Hematopoietic multipotent progenitor cell treated with erythropoietin and hydrocortisone succinate and interleukin-3 and kit ligand, for 8 days (in vitro differentiated cells): Measurements from ENCODE around the gene SPCS1.

Source experiments
- DNase-seq: peaks from one replicate; pipeline ENCODE4 v3.0.0-alpha.2; 2015

SPCS1 gene

GRCh38 chr3:52733256-52733891, 27.5 kb downstream of the SPCS1 start:
- no peak for DNase-seq

DNA sequence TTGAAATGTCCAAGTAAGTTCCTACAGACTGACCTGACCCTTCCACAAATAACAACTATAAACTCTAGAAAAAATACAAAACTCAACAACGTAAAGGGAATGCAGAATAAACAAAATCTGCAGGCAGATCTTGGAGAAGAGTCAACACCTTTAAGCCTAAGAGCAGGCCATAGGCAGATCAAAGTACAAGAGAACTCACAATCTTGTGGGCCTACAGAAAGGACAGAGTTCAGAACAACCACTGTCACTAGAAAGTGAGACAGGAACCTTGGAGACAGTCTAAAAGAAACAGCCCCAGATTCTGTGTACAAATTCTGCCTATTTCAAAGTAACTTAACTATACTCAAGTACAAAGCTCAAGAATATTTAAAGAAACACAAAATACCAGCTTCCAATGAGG, 33.8 kb downstream of the SPCS1 start:
- no peak for DNase-seq

DNA sequence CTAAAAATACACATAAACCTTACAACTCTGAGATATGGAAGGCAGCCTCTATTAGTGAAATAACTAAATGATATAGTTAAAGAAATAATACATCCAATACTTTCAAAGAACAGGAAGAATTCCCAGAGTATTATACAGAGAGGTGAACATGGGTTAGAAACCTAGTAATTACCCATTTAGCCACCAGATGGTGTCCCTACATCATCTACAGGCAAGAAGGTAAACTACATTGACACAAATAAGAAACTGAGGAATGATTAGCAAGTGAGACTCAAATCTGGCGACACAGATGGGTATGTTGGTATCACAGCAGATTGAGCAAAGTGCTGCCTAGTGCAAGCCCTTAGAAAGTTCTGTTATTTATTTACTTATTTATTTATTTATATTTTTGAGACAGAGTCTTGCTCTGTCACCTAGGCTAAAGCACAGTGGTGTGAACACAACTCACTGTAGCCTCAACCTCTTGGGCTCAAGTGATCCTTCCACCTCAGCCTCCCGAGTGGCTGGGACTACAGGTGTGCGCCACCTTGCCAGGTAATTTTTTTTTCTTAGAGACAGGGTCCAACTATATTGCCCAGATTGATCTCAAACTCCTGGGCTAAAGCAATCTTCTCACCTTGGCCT, 36.6 kb downstream of the SPCS1 start:
- peak; percentile 55 for DNase-seq

DNA sequence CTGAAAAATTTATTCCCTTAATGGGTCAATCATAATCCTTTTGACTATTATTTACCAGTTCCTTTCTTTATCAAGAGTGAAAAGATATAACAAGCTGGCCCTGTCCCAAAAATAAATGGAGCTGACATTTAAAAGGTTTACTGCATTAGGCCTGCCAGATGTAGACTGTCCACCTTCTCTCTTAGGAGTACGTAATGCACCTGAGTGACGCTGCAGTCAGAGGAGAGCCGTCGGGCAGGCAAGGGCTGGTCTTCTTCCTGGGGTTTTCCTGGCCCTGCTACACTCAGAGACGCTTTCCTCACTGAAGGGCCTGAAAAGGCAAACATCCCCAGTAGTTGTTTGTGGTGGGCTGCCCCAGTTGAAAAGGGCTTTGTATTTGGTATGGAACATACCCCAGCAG, 37.2 kb downstream of the SPCS1 start:
- DNase-seq: no peak

GRCh38 chr3:52743721-52744120, 37.8 kb downstream of the SPCS1 start:
- no peak for DNase-seq

- DNase-seq: no peak
Observed at GRCh38 chr3:52752045-52752660, 46.2 kb downstream of the SPCS1 start.

- no peak for DNase-seq
Observed at GRCh38 chr3:52754373-52754772, 48.5 kb downstream of the SPCS1 start.

GRCh38 chr3:52756141-52756540, 50.2 kb downstream of the SPCS1 start:
- DNase-seq: no peak
